ENCODE measurements around the gene DPP3. TPM values are rescaled to one million over a fixed set of nuclear protein-coding genes. Genes with fewer than 3 reads are reported as not detected.

Gene DPP3
- total RNA-seq, 4 donors from 2014 or later: 17.8 to 33.3 (median 20.2) TPM

- TF ChIP-seq POLR2A (IDR thresholded peaks at IDR 0.05; ENCODE audit: low read depth): no peak
- no peak for TF ChIP-seq EP300 (IDR thresholded peaks at IDR 0.05)
- TF ChIP-seq CTCF (IDR thresholded peaks at IDR 0.05): no peak
- no peak for TF ChIP-seq POLR2AphosphoS5 (IDR thresholded peaks at IDR 0.05)
- WGBS: 78% methylated on average over 4 of the region's 4 CpGs
- no peak for DNase-seq (ENCODE audit: extremely low spot score)
- Histone ChIP-seq H3K36me3 (no peaks in the 10 kb centered on the region), H3K4me3 (no peak overlapping the region), H3K27ac (replicated peaks in 1 of 4) (no peak overlapping the region), H3K9me3 (peaks cover 0 to 3% (median under 1%) of the 10 kb centered on the region in 4 donors), H3K4me1 (no peaks in the 10 kb centered on the region), H3K27me3 (no peaks in the 10 kb centered on the region)
- intact Hi-C loops (cut with DNase I): no loop called here
Measured at GRCh38 chr11:66448523-66448922, 31.7 kb upstream of the DPP3 start.

- 59% methylated on average over 4 of the region's 4 CpGs for WGBS
- TF ChIP-seq EP300 (IDR thresholded peaks at IDR 0.05) (no peak), CTCF (IDR thresholded peaks at IDR 0.05) (no peak), POLR2A (IDR thresholded peaks at IDR 0.05; ENCODE audit: low read depth) (no peak), POLR2AphosphoS5 (IDR thresholded peaks at IDR 0.05) (no peak)
- Histone ChIP-seq H3K27me3 (no peaks in the 10 kb centered on the region), H3K9me3 (no peaks in the 10 kb centered on the region), H3K27ac (replicated peaks in 1 of 4) (no peak overlapping the region), H3K36me3 (no peaks in the 10 kb centered on the region), H3K4me3 (no peak overlapping the region), H3K4me1 (no peaks in the 10 kb centered on the region)
- intact Hi-C loops (cut with DNase I): no loop called here
- no peak for DNase-seq (ENCODE audit: extremely low spot score)
Measured at GRCh38 chr11:66450560-66450959, 29.7 kb upstream of the DPP3 start.

GRCh38 chr11:66451663-66452062 lies 28.6 kb upstream of the DPP3 start:
- no peak for TF ChIP-seq POLR2AphosphoS5 (IDR thresholded peaks at IDR 0.05)
- TF ChIP-seq EP300 (IDR thresholded peaks at IDR 0.05): no peak
- TF ChIP-seq CTCF (IDR thresholded peaks at IDR 0.05): no peak
- no peak for TF ChIP-seq POLR2A (IDR thresholded peaks at IDR 0.05; ENCODE audit: low read depth)
- 82% methylated on average over 4 of the region's 4 CpGs for WGBS
- H3K9me3 ChIP-seq: no peaks in the 10 kb centered on the region
- H3K4me3 ChIP-seq: no peak overlapping the region
- DNase-seq (ENCODE audit: extremely low spot score): no peak
- H3K36me3 ChIP-seq: no peaks in the 10 kb centered on the region
- H3K4me1 ChIP-seq: no peaks in the 10 kb centered on the region
- no peaks in the 10 kb centered on the region for H3K27me3 ChIP-seq
- intact Hi-C loops (cut with DNase I): no loop called here
- no peak overlapping the region for H3K27ac ChIP-seq (replicated peaks in 1 of 4)

- Histone ChIP-seq H3K9me3 (no peaks in the 10 kb centered on the region), H3K4me1 (no peaks in the 10 kb centered on the region), H3K27ac (replicated peaks in 1 of 4) (no peak overlapping the region), H3K36me3 (no peaks in the 10 kb centered on the region), H3K27me3 (no peaks in the 10 kb centered on the region), H3K4me3 (no peak overlapping the region)
- 50% methylated on average over 6 of the region's 6 CpGs for WGBS
- DNase-seq (ENCODE audit: extremely low spot score): no peak
- TF ChIP-seq CTCF (IDR thresholded peaks at IDR 0.05) (no peak), EP300 (IDR thresholded peaks at IDR 0.05) (no peak), POLR2AphosphoS5 (IDR thresholded peaks at IDR 0.05) (no peak), POLR2A (IDR thresholded peaks at IDR 0.05; ENCODE audit: low read depth) (no peak)
- intact Hi-C loops (cut with DNase I): no loop called here
Measured at GRCh38 chr11:66454247-66454646, 26.0 kb upstream of the DPP3 start.

- 53% methylated on average over 3 of the region's 3 CpGs for WGBS
- H3K4me3 ChIP-seq: no peak overlapping the region
- H3K27ac ChIP-seq (replicated peaks in 1 of 4): no peak overlapping the region
- DNase-seq (ENCODE audit: extremely low spot score): no peak
- no peaks in the 10 kb centered on the region for H3K9me3 ChIP-seq
- intact Hi-C loops (cut with DNase I): no loop called here
- TF ChIP-seq POLR2AphosphoS5 (IDR thresholded peaks at IDR 0.05): no peak
- no peaks in the 10 kb centered on the region for H3K27me3 ChIP-seq
- H3K4me1 ChIP-seq: no peaks in the 10 kb centered on the region
- no peaks in the 10 kb centered on the region for H3K36me3 ChIP-seq
Measured at GRCh38 chr11:66454828-66455227, 25.4 kb upstream of the DPP3 start.

All from esophagus muscularis mucosa (tissue), 4 donors.